ENCODE data around the gene CXorf58. TPM values are rescaled to one million over a fixed set of nuclear protein-coding genes. Genes with fewer than 3 reads are reported as not detected.
"Not testable (repeated sequence)": the region's sequence is repeated elsewhere in the genome, so short reads cannot be mapped to it uniquely, and the experiment has no call there.

CXorf58 gene, protein sequence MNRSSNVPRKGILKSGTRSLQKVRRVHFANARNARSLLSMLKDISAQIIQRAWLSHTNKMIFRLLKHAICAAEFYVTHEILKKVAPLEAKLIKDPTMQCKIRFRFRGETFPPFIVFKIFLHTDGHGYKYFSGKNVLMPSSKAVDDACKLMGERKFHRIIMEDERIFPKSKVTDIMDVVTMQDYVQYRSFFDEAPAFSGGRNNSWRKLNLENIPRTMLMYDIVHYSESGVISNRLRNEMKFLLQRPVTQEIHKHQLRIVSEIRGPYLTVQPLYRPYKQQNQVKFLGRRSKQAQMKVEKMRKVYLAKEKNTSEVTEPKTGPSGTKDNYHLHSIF
- polyA plus RNA-seq (ENCODE audit: insufficient read length), result not detected

DNA sequence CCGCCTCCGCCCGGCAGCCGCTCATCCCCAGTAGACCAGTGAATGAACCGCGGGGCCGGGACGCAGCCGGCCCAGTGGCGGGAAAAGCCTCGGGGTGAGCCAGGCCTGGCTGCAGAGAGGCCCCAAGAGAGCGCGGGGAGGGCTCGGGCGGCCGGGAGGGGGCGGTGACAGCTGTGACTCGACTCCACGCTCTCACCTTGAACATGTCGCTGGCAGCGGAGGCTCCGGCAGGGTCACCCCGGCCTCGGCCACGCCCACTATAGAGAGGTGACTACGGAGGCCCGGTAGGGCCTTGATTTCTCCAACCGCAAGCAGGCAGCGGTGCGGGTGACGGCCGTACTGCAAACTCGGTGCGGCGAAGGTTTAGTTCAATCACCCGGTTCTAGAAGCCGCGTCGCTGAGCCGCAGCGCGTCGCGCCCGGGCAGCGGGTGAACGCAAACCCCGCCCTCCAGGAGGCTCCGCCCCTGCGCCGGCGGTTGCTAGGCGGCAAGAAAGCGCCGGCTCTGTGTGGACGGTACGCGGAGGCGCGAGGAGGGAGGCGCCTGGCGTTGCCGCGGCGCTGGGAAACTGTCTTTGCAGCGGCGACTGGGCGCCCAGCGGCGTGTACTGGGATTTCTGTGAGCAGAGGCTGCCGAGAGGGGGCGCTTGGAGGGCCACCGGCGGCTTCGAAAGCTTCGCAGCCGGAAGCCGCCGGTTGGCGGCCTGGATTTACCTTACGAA is at the start of gene CXorf58, which contains the start of gene APOO:
Gene CXorf58 (plus strand): TSS at position 509 of the 721 bp plus-strand sequence. CDS start 2,297 bp downstream, outside the sequence.
Gene APOO (minus strand): TSS at position 441 of the 721 bp plus-strand sequence. CDS start 236 bp downstream, at position 205.
- DNase-seq (ENCODE audit: low read depth), result peak; percentile 80

DNA sequence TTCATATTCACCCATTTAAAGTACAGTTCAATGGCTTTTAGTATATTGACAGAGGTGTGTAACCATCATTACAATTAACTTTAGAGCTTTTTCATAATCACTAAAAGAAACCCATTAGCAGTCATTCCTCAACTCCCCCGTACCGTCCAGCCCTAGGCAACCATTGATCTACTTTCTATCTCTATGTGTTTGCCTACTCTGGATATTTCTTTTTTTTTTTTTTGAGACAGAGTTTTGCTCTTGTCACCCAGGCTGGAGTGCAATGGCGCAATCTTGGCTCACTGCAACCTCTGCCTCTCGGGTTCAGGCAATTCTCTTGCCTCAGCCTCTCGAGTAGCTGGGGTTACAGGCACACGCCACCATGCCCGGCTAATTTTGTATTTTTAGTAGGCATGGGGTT is 48.6 kb upstream of the CXorf58 start:
- DNase-seq (ENCODE audit: low read depth), result not testable (repeated sequence)

GRCh38 chrX:23861215-23861896 is 46.5 kb upstream of the CXorf58 start:
- DNase-seq (ENCODE audit: low read depth), result no peak

- DNase-seq (ENCODE audit: low read depth), result not testable (repeated sequence)
These were observed 45.9 kb upstream of the CXorf58 start for GRCh38 chrX:23861952-23862351.

DNA sequence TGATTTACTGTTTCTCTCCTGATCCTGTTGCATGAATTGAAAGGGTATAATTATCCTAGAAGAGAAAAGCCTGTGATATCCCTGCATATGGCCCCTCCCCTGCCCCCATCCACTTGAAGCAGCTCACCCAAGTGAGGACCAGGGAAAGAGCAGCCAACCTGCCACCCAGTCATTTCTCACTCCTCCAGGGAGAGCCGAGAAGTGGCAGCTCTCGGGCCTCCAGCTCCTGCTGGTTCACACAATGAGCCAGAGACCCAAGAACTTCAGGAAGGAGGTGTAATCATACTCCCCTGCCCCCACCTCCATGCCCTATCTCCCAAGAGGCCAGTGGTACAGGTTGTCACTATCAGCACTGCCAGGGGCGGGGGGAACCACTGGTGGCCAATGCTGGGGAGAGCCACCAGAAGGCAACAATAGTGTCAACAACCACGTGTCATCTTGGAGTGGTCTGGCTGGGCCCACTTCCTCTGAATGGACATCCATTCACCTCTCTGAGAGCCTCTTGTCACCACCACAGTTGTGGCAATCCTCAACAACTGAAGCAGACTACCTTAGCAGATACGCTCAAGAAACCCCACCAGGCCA is 43.0 kb upstream of the CXorf58 start:
- no peak for DNase-seq (ENCODE audit: low read depth)

DNA sequence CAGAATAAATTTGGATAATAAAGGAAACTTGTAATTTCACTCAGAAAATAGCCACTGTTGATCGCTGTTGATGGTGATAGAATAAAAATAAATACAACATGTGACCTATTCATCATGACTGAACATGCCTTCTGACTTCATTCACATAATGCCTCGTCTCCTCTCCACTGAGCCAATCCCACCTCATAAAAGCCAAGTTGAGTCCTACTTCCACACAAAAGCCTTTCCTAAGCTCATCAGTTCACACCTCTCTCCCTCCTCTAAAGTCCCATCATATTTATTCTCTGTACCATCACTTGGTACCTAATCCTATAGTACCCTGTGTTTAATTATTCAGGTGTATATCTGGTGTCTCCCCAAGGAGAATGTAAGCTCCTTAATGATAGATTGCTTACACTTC is 37.8 kb upstream of the CXorf58 start:
- DNase-seq (ENCODE audit: low read depth), result no peak

DNA sequence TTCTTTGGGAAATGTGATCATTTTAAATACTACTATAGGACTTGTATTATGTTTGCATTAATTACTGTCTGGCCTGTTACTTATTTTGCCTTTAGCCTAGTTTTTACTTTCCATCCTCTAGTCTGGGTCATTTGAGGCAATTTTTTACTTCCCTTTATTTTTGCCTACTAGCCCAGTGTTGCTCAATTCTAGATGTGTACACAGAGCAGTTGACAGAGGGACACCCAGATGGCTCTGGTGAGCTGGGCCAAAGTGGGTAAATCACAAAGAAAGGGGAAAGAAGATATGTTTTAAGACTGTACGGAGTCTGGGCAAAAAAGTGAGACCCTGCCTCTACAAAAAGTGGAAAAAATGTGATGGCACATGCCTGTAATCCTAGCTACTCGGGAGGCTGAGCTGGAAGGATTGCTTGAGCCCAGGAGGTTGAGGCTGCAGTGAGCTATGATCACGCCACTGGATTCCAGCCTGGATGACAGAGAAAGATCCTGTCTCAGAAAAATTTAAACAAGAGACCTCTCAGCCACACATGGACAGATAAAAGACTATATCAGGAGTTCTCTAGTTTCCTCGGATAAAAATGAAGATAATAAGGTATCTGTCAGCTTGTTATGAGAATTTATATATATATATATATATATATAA is 35.8 kb upstream of the CXorf58 start:
- DNase-seq (ENCODE audit: low read depth), result no peak

DNA sequence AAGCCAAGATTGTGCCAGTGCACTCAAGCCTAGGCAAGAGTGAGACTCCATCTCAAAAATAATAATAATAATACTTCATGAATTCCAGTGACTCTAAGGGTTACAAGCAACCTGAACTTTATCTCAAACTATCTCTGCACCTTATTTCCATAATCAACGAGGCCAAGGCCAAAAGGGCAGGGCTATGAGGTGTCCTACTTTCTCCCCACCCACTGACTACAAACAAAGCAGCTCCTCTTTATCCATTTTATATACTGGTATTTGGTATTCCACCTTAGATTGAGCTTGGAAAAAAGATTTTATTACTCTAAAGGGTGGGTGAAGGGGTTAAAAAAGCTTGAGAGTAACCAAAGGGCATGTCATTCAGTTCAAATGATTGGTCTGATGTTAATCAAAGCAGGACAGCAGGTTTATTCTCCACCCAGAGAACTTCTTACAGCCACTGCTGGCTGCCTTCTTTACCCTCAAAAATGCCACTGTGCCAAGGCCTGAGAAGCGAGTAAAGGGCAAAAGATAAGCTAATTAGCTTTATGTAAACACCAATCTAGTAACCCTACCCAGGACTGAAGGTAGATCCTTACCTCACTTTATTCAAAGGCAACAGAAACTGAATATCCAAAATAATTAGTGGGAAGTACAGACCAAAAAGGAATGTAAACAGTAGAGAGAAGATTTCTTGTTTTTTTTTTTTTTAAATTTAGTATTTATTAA is 28.3 kb upstream of the CXorf58 start:
- DNase-seq (ENCODE audit: low read depth), result no peak

DNA sequence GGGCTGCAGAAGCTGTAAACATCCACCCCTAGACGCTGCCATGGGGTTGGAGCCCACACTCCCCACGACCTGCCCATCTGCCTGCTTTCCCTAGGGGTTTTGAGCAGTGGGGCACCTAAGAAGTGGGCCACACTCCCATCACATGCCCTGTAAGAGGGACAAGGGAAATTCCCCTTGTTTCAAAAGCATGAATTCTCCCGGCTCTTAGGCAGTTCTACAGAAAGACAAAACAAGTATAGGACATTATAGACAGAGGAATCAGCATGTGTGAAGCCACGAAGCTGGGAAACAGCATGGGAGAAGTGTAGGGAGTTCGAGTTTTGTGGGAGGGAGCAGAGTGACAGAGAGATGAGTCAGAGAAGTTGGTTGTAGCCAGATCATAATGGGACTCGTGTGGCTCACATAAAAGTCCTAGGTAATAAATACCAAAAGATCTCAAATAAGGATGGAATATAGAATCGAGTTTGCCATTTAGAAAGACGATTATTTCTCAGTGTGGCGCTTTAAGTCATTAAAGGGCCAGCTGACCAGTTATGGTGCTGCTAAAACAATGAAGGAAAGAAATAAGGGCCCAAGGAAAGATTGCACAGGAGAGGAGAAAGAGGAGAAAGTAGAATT is 24.0 kb upstream of the CXorf58 start:
- DNase-seq (ENCODE audit: low read depth), result no peak

- DNase-seq (ENCODE audit: low read depth), result no peak
These were observed 23.3 kb upstream of the CXorf58 start for GRCh38 chrX:23884427-23885024.

DNA sequence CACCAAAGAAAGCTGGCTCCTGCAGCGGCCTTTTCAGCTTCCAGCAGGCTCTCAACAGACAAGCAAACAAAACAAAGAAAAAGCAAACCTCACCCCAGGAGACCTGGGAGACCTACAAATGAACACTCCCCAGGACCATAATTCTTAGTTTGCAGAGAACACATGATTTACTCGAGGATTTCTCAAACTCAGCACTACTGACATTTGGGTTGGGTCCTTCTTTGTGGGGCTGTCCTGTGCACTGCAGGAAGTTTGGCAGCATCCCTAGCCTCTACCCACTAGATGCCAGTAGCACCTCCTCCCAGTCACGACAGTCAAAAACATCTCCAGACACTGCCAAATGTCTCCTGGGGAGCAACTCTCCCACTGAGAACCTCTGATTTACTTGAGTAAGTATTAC is 22.0 kb upstream of the CXorf58 start:
- no peak for DNase-seq (ENCODE audit: low read depth)

DNA sequence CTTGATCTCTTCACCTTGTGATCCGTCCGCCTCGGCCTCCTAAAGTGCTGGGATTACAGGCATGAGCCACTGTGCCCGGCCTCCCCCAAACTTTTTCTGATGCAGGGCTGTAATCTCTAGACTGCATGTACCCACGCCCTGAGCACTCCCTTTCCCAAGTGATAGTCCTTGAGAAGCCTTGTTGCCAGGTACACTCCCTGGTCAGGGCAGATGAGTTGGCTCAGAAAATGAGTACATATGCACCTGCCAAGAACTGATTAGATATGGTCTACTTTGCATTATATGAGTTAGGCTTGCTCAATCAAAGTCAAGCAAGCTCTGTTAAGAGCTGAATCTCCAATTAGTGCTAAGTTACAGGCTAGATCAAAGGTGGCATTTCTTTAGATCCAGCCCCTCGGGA is 20.4 kb upstream of the CXorf58 start:
- DNase-seq (ENCODE audit: low read depth), result no peak

- DNase-seq (ENCODE audit: low read depth), result no peak
These were observed 19.9 kb upstream of the CXorf58 start for GRCh38 chrX:23887918-23888317.

DNA sequence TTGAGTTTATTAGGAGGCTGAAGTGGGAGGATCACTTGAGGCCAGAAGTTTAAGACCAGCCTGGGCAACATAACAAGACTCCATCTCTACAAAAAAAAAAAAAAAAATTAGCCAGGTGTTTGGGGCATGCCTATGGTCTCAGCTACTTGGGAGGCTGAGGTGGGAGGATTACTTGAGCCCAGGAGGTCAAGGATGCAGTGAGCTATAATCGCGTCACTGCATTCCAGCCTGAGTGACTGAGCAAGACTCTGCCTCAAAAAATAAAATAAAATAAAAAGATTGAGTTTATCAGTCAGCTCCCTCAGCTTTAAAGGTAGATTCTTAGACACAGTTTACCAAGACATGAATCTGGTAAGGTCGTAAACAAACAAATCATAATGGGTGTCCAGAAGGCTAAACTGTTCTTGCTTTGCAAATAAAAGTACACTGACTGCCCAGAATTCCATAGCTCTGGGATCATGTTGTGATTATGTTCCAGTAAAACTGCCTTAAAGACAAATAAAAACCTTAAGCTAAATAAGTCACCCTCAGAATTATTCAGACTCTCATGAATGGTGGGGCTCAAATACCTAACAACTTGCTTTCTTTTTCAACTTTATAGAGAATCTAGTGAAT is 18.8 kb upstream of the CXorf58 start:
- DNase-seq (ENCODE audit: low read depth), result no peak

DNA sequence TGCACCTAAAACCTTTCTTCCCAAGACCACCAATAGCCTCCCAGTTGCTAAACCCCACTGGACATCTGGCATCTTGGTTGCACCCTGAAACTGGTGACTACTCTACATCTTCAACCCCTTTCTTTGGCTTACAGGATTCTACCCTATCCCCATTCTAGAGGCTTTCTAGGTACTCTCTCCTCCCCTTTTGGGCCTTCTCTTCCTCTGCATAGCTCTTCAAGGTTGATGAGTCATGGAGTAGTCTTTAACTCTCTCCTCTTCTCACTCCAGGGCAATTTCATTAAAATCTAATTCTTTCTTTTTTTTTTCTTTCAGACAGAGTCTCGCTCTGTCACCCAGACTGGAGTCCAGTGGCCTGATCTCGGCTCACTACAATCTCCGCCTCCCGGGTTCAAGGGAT is 16.9 kb upstream of the CXorf58 start:
- DNase-seq (ENCODE audit: low read depth), result no peak

- DNase-seq (ENCODE audit: low read depth), result not testable (repeated sequence)
These were observed 12.8 kb upstream of the CXorf58 start for GRCh38 chrX:23894993-23895392.

DNA sequence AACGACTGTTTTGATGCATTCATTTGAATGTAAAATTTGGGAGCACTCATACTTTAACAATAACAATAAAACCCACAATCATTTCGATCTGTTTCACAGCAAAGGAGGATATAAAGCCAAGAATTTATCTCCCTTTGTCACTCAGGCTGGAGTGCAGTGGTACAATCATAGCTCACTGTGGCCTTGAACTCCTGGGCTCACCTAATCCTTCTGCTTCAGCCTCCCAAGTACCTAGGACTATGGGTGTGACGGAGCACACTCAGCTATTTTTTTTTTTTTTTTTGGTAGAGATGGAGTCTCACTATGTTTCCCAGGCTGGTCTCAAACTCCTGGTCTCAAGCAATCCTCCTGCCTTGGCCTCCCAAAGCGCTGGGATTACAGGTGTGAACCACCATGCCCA is 11.3 kb upstream of the CXorf58 start:
- DNase-seq (ENCODE audit: low read depth), result not testable (repeated sequence)

DNA sequence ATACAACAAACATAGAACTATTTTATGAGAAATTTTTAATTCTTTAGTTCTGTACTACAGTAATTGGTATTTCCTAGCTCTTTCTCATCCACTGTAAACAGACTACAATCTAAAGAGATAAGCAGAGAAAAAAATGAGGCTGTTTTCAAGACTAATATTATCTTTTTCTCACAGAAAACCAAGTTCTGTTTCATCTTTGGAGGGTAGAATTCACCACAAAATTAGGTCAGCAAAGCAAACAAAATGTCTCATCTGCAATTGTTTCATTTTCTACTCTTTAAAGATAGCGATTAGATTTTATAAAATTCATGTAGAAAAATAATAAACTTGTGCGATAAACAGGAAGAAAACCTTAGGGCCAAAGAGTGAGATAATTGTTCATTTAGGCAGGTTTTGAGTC is 10.8 kb upstream of the CXorf58 start:
- no peak for DNase-seq (ENCODE audit: low read depth)

DNA sequence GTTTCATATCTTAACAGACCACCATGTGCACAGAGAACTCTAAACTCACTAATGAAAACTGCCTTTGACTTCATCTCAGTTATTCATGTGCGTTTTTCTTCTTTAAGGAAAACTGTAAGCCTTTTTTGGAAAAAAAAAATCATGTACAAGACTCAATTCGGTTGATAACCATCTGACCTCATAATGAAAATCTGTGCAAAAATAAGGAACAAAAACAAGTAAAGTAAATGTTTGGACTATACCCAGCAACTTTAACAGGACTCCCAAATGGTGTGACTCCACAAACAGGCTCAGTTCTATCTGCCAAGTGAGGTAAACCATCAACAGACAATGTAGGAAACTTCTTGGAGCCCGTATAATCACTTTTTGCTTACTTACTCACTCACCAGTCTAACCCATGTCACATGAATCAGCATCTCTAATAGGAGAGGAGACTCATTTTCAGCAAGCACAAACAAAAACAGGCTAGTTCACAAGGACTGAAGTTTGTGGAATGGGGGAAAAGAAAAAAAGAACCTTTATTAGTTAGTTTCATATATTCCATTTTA is 9.3 kb upstream of the CXorf58 start:
- DNase-seq (ENCODE audit: low read depth), result no peak

Measured in forelimb muscle (tissue), 1 donor.